Measurements from ENCODE around the gene PPFIA1. TPM values are rescaled to one million over a fixed set of nuclear protein-coding genes. Genes with fewer than 3 reads are reported as not detected.

The PPFIA1 gene
- 100 to 1,000 TPM in 1 of 4 donors, 10 to 100 TPM in 3; 34.9 to 141 (median 69.7) TPM for total RNA-seq

- 2% methylated on average over 13 of the region's 99 CpGs for WGBS
- DNase-seq (ENCODE audit: low spot score in 2 of 2), result peak; percentile 95 to 96
- Histone ChIP-seq H3K4me3 (peak within 1 kb of the TSS; percentile 97), H3K9me3 (no peaks in the 10 kb centered on the region), H3K27me3 (no peaks in the 10 kb centered on the region), H3K27ac (peak within 1 kb of the TSS; percentile 93), H3K4me1 (peaks cover 21% of the 10 kb centered on the region), H3K36me3 (peaks cover 16% of the 10 kb centered on the region)
- TF ChIP-seq POLR2AphosphoS5 (IDR thresholded peaks at IDR 0.05) (no peak), POLR2A (IDR thresholded peaks at IDR 0.05) (peak; percentile 45 to 95)
Observed at GRCh38 chr11:70270104-70270876, at the start of gene PPFIA1. PPFIA1 (plus strand) TSS chr11:70270690; CDS start chr11:70272173, 1,483 bp downstream.

GRCh38 chr11:70220920-70221319 is 49.6 kb upstream of the PPFIA1 start:
- Histone ChIP-seq H3K27me3 (no peaks in the 10 kb centered on the region), H3K4me1 (peaks cover 2% of the 10 kb centered on the region), H3K36me3 (no peaks in the 10 kb centered on the region), H3K4me3 (no peak overlapping the region), H3K27ac (no peak overlapping the region), H3K9me3 (no peaks in the 10 kb centered on the region)
- no peak for TF ChIP-seq POLR2AphosphoS5 (IDR thresholded peaks at IDR 0.05)
- no peak for TF ChIP-seq EP300 (IDR thresholded peaks at IDR 0.05)
- no peak for TF ChIP-seq POLR2A (IDR thresholded peaks at IDR 0.05)
- TF ChIP-seq, protein P1, sequence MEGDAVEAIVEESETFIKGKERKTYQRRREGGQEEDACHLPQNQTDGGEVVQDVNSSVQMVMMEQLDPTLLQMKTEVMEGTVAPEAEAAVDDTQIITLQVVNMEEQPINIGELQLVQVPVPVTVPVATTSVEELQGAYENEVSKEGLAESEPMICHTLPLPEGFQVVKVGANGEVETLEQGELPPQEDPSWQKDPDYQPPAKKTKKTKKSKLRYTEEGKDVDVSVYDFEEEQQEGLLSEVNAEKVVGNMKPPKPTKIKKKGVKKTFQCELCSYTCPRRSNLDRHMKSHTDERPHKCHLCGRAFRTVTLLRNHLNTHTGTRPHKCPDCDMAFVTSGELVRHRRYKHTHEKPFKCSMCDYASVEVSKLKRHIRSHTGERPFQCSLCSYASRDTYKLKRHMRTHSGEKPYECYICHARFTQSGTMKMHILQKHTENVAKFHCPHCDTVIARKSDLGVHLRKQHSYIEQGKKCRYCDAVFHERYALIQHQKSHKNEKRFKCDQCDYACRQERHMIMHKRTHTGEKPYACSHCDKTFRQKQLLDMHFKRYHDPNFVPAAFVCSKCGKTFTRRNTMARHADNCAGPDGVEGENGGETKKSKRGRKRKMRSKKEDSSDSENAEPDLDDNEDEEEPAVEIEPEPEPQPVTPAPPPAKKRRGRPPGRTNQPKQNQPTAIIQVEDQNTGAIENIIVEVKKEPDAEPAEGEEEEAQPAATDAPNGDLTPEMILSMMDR (IDR thresholded peaks at IDR 0.05), result no peak
- WGBS, result 64% methylated on average over 1 of the region's 1 CpG
- DNase-seq (ENCODE audit: low spot score in 2 of 2), result no peak

DNA sequence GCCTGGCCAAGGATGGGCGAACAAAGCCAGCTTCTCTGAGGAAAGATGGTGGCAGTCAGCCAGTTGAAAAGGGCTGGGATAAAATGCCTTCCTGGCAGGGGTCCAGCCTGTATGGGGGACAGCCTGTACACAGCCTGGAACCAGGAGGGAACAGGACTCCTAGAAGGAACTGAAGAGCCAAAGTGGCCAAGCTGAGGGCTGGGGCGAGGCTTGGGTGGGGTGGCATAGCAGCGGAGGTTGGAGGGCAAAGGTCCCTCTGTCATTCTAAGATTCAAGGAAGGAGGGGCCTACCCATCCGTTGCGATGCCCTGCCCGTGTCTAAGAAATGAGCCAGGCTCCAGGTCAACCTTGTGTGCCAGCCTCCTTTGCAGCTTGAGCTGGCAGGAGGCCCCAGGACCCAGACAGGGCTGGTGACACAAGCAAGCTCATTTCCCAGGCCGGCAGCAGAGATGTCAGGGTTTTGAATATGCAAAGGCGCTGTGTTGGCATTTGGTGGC is 44.8 kb upstream of the PPFIA1 start:
- H3K27ac ChIP-seq, result no peak overlapping the region
- H3K4me1 ChIP-seq, result peaks cover 6% of the 10 kb centered on the region
- no peaks in the 10 kb centered on the region for H3K36me3 ChIP-seq
- TF ChIP-seq POLR2AphosphoS5 (IDR thresholded peaks at IDR 0.05) (no peak), EP300 (IDR thresholded peaks at IDR 0.05) (no peak)
- H3K4me3 ChIP-seq, result no peak overlapping the region
- no peaks in the 10 kb centered on the region for H3K9me3 ChIP-seq
- 64% methylated on average over 7 of the region's 8 CpGs for WGBS
- peak in 1 of 2 donors; percentile 71 for DNase-seq (ENCODE audit: low spot score in 2 of 2)
- H3K27me3 ChIP-seq, result no peaks in the 10 kb centered on the region

DNA sequence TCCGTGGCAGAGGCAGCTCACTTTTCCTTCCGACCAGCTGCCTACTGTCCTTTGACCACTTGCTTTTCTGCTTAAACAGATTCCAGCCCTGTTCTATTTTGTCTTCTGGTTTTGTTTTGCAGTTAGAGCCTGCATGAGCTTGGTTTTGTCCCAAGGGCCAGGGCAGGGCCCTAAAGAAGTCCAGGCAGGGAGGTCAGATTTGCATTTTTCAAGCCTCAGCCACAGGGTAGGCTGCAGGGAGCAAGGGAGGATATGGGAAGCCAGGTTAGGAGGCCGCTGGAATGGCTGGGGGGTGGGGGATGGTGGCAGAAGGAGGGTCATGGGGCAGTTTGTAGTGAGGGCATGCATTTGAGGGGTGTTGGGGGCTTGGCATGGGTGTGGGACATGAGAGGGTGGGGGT is 44.3 kb upstream of the PPFIA1 start:
- H3K27me3 ChIP-seq, result no peaks in the 10 kb centered on the region
- peaks cover 6% of the 10 kb centered on the region for H3K4me1 ChIP-seq
- no peak for DNase-seq (ENCODE audit: low spot score in 2 of 2)
- WGBS, result 74% methylated on average over 3 of the region's 3 CpGs
- H3K27ac ChIP-seq, result no peak overlapping the region
- H3K9me3 ChIP-seq, result no peaks in the 10 kb centered on the region
- H3K4me3 ChIP-seq, result no peak overlapping the region
- TF ChIP-seq, protein P1 (IDR thresholded peaks at IDR 0.05), result no peak
- no peaks in the 10 kb centered on the region for H3K36me3 ChIP-seq

DNA sequence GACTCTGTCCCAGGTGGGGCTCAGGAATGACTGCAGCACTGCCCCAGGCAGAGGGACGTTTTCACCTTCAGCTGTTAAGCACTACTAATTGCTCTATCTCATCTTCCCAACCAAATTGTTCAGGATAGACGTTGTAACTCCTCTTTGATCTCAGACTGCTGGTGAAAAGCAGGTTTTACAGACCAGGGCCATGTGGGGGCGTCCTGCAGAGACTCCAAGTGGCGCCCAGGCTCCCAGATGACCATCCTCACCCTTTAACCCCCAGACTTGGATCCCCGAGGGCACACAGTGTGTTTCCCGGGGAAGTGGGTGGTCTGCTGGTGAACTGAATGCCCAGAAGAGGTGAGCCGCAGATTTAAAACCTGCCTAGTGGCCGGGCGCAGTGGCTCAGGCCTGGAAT is 43.5 kb upstream of the PPFIA1 start:
- Histone ChIP-seq H3K36me3 (no peaks in the 10 kb centered on the region), H3K4me1 (peaks cover 6% of the 10 kb centered on the region), H3K9me3 (no peaks in the 10 kb centered on the region), H3K27ac (no peak overlapping the region), H3K4me3 (no peak overlapping the region), H3K27me3 (no peaks in the 10 kb centered on the region)
- TF ChIP-seq, protein P1 (IDR thresholded peaks at IDR 0.05), result no peak
- no peak for TF ChIP-seq POLR2AphosphoS5 (IDR thresholded peaks at IDR 0.05)
- TF ChIP-seq POLR2A (IDR thresholded peaks at IDR 0.05), result no peak
- no peak for TF ChIP-seq EP300 (IDR thresholded peaks at IDR 0.05)
- no peak for DNase-seq (ENCODE audit: low spot score in 2 of 2)
- 22% methylated on average over 3 of the region's 9 CpGs for WGBS

DNA sequence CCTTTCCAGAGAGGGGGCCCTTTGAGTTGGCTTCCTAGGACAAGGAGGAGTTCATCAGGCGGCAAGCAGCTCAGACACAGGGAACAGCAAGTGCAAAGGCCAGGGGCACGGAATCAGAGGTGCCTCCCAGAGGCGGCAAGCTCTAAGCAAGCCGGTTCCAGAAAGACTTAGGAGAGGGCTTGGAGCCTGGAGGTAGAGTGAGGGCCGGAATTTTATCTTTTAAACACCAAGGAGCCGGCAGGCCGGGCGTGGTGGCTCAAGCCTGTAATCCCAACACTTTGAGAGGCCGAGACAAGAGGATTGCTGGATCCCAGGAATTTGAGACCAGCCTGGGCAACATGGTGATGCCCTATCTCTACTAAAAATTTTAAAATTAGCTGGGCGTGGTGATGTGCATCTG is 40.8 kb upstream of the PPFIA1 start:
- DNase-seq (ENCODE audit: low spot score in 2 of 2), result no peak
- TF ChIP-seq POLR2A (IDR thresholded peaks at IDR 0.05) (no peak), POLR2AphosphoS5 (IDR thresholded peaks at IDR 0.05) (no peak), EP300 (IDR thresholded peaks at IDR 0.05) (no peak)
- TF ChIP-seq, protein P1 (IDR thresholded peaks at IDR 0.05), result no peak

More for the DNA sequence above, 40.8 kb upstream of the PPFIA1 start:
- H3K27me3 ChIP-seq, result no peaks in the 10 kb centered on the region
- no peak overlapping the region for H3K27ac ChIP-seq
- H3K9me3 ChIP-seq, result no peaks in the 10 kb centered on the region
- no peak overlapping the region for H3K4me3 ChIP-seq
- peaks cover 6% of the 10 kb centered on the region for H3K4me1 ChIP-seq
- WGBS, result 99% methylated on average over 8 of the region's 10 CpGs
- H3K36me3 ChIP-seq, result no peaks in the 10 kb centered on the region
